Activated T-cell treated with anti-CD3 and anti-CD28 coated beads, Interleukin-2, amount 50 U/mL, for 72 hours (primary cell): ENCODE results near the gene ASCC3. TPM values are rescaled to one million over a fixed set of nuclear protein-coding genes. Genes with fewer than 3 reads are reported as not detected.
A peak's percentile ranks its signal among the peaks of the same experiment; 100 is the strongest.

Source experiments
- ATAC-seq, 2 donors: fragments of 150-1000 bp; cut with Tn5 transposase; replicated peaks in 1 of 2; 2 replicates each; pipeline ENCODE4 v1.10.0; 2021; ENCODE audit warnings: moderate library complexity in 2 of 2, mild to moderate bottlenecking in 1 of 2
- DNase-seq, 2 donors: peaks; one replicate each; pipeline ENCODE4 v3.0.0; 2021 to 2022; ENCODE audit warnings: mixed read lengths in 1 of 2
- H3K27ac Mint-ChIP-seq: one replicate; pipeline ENCODE4 v1.8.0; 2022; ENCODE audit warnings: mild to moderate bottlenecking, moderate library complexity, mixed read lengths
- H3K27me3 Mint-ChIP-seq: one replicate; pipeline ENCODE4 v1.8.0; 2022; ENCODE audit warnings: low read depth, mixed read lengths
- H3K36me3 Mint-ChIP-seq, 2 donors: one replicate each; pipeline ENCODE4 v1.8.0; 2022; ENCODE audit warnings: mixed read lengths in 2 of 2, mild to moderate bottlenecking in 1 of 2; ENCODE audit not compliant: insufficient read depth in 2 of 2
- H3K4me1 Mint-ChIP-seq: one replicate; pipeline ENCODE4 v1.8.0; 2022; ENCODE audit warnings: low read depth, mixed read lengths
- H3K4me3 Mint-ChIP-seq, 2 donors: one replicate each; pipeline ENCODE4 v1.8.0; 2022; ENCODE audit warnings: mild to moderate bottlenecking in 2 of 2, mixed read lengths in 2 of 2, moderate library complexity in 2 of 2
- H3K9me3 Mint-ChIP-seq, 2 donors: one replicate each; pipeline ENCODE4 v1.8.0; 2022; ENCODE audit warnings: mixed read lengths in 2 of 2
- total RNA-seq, 2 donors: library from RNA; stranded (reverse); gene quantifications; one replicate each; pipeline ENCODE4 v1.2.3, GENCODE V29; 2022

The ASCC3 gene
- total RNA-seq, 2 donors from 2014 or later = 54.9 to 66.3 TPM

DNA sequence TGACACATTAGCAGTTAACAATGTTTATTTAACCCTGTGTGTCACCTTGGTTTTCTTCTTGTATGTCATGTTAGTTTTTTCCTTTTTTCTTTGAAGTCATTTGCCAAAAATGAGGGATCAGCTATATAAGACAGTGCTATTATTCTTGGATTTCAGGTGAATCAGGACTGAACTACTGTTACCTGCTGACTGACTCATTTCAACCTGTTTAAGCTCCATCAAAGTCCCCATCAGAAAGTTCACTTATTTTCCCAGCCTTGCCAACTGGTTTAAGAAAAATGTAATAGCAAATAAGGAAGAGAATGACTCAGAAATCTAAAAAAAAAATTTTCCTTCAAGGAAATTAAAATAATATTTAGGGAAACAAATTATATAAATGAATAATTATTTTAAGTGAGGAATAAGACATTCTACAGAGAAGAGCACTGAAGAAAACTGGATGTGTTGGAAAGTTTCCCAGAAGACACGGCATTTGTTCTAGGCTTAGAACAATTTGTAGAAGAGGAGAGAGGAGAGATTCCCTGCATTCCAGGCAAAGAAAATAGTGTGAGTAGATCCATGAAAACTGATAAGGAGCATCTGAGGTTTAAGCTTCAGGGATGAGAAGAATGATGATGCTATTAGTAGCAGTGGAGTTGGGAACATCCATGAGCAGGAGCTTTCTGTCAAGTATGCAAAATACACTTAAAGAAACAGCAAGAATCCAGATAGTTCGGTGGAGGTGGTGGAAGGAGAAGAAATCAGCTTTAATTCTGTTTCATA is 331.5 kb downstream of the ASCC3 start:
- no peak overlapping the region for H3K27ac Mint-ChIP-seq

GRCh38 chr6:100538086-100538485 is 343.0 kb downstream of the ASCC3 start:
- Mint-ChIP-seq H3K9me3 (peaks cover 0 to 2% of the 10 kb centered on the region in 2 donors), H3K36me3 (peaks cover 17 to 26% of the 10 kb centered on the region in 2 donors)
- no peak for DNase-seq

More for the DNA sequence above, 331.5 kb downstream of the ASCC3 start:
- DNase-seq = no peak
- no peak for ATAC-seq
- Mint-ChIP-seq H3K27me3 (no peaks in the 10 kb centered on the region), H3K4me1 (no peaks in the 10 kb centered on the region), H3K4me3 (no peak overlapping the region), H3K9me3 (peaks cover 0 to 2% of the 10 kb centered on the region in 2 donors), H3K36me3 (peaks cover 0 to 5% of the 10 kb centered on the region in 2 donors)

GRCh38 chr6:100518588-100518987 is 362.5 kb downstream of the ASCC3 start:
- H3K27ac Mint-ChIP-seq = no peak overlapping the region
- no peaks in the 10 kb centered on the region for H3K27me3 Mint-ChIP-seq
- H3K9me3 Mint-ChIP-seq = no peaks in the 10 kb centered on the region
- DNase-seq (no peak), ATAC-seq (no peak)
- peaks cover 2 to 3% of the 10 kb centered on the region in 2 donors for H3K36me3 Mint-ChIP-seq
- H3K4me1 Mint-ChIP-seq = no peaks in the 10 kb centered on the region
- no peak overlapping the region for H3K4me3 Mint-ChIP-seq

More at GRCh38 chr6:100538086-100538485, 343.0 kb downstream of the ASCC3 start:
- no peak overlapping the region for H3K27ac Mint-ChIP-seq
- H3K27me3 Mint-ChIP-seq = no peaks in the 10 kb centered on the region
- no peak for ATAC-seq
- no peaks in the 10 kb centered on the region for H3K4me1 Mint-ChIP-seq
- no peak overlapping the region for H3K4me3 Mint-ChIP-seq

- peaks cover 3 to 4% of the 10 kb centered on the region in 2 donors for H3K36me3 Mint-ChIP-seq
- DNase-seq (no peak), ATAC-seq (no peak)
- no peaks in the 10 kb centered on the region for H3K27me3 Mint-ChIP-seq
- no peak overlapping the region for H3K27ac Mint-ChIP-seq
- no peaks in the 10 kb centered on the region for H3K9me3 Mint-ChIP-seq
- H3K4me1 Mint-ChIP-seq = no peaks in the 10 kb centered on the region
- H3K4me3 Mint-ChIP-seq = no peak overlapping the region
These were observed 363.5 kb downstream of the ASCC3 start for GRCh38 chr6:100517633-100518032.

- H3K4me1 Mint-ChIP-seq = no peaks in the 10 kb centered on the region
- H3K4me3 Mint-ChIP-seq = no peak overlapping the region
- DNase-seq = no peak
- H3K9me3 Mint-ChIP-seq = no peaks in the 10 kb centered on the region
- no peaks in the 10 kb centered on the region for H3K27me3 Mint-ChIP-seq
- no peak for ATAC-seq
- H3K27ac Mint-ChIP-seq = no peak overlapping the region
- peaks cover 3 to 7% of the 10 kb centered on the region in 2 donors for H3K36me3 Mint-ChIP-seq
These were observed 364.0 kb downstream of the ASCC3 start for GRCh38 chr6:100517106-100517505.

GRCh38 chr6:100514660-100515059 is 366.5 kb downstream of the ASCC3 start:
- Mint-ChIP-seq H3K27ac (no peak overlapping the region), H3K4me1 (no peaks in the 10 kb centered on the region), H3K9me3 (no peaks in the 10 kb centered on the region), H3K27me3 (no peaks in the 10 kb centered on the region), H3K4me3 (no peak overlapping the region), H3K36me3 (peaks cover 3 to 17% of the 10 kb centered on the region in 2 donors)
- no peak for ATAC-seq
- no peak for DNase-seq

DNA sequence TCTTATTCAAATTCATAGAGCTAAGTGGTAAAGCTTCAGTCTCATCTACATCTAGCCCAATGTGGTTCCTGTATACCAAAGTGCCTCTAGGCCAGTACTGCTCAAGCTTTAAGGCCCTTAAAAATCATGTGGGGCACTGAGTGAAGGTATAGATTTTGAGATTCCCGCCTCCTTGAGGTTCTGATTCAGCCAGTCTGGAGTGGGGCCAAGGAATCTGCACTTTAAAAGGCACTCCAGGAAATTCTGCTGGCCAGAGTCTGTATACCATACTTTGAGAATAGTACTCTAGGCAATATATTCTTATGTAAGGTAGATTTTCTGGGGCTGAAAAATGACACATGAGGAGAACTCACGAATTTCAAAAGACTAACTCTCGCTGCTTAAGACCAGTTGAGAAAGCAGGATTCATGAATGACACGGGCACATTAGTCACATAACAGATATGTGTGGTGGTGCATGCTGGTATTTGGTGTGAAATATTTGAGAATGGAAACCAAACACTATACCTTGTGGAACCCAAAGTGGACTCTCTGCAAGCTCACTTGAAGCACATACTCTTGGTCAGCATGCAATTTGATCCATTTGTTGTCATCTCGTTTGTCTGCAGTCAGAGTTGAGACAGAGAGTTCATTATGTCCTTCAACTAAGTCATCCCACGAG is 368.8 kb downstream of the ASCC3 start:
- Mint-ChIP-seq H3K36me3 (peaks cover 2 to 17% of the 10 kb centered on the region in 2 donors), H3K27ac (no peak overlapping the region), H3K27me3 (no peaks in the 10 kb centered on the region), H3K9me3 (no peaks in the 10 kb centered on the region), H3K4me1 (no peaks in the 10 kb centered on the region), H3K4me3 (no peak overlapping the region)
- ATAC-seq (no peak), DNase-seq (no peak)

DNA sequence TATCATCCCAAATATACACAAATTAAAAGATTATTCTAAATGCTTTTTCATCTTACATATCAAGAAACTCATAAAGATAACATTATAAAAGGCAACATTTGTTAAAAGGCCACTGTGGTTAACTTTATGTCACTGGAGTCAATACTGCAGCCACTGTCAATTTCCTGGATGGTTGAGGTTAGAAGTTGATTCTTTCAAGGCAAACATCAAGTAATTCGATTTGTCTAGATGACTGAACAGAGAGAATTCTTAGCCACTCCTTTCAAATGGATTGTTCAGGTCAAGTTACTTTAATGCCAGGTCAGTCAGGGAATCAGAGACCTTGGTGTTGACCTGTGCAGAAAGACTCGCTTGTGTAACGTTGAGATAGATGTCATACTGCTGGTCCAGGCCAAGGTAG is 372.0 kb downstream of the ASCC3 start:
- DNase-seq (no peak), ATAC-seq (no peak)
- peaks cover 1 to 15% of the 10 kb centered on the region in 2 donors for H3K36me3 Mint-ChIP-seq
- H3K9me3 Mint-ChIP-seq = no peaks in the 10 kb centered on the region
- H3K27ac Mint-ChIP-seq = no peak overlapping the region
- no peak overlapping the region for H3K4me3 Mint-ChIP-seq
- no peaks in the 10 kb centered on the region for H3K27me3 Mint-ChIP-seq
- no peaks in the 10 kb centered on the region for H3K4me1 Mint-ChIP-seq

GRCh38 chr6:100506651-100507050 is 374.5 kb downstream of the ASCC3 start:
- DNase-seq (no peak), ATAC-seq (no peak)
- peaks cover 0 to 7% of the 10 kb centered on the region in 2 donors for H3K36me3 Mint-ChIP-seq
- H3K27me3 Mint-ChIP-seq = no peaks in the 10 kb centered on the region
- no peaks in the 10 kb centered on the region for H3K9me3 Mint-ChIP-seq
- H3K27ac Mint-ChIP-seq = no peak overlapping the region
- H3K4me1 Mint-ChIP-seq = no peaks in the 10 kb centered on the region
- H3K4me3 Mint-ChIP-seq = no peak overlapping the region

GRCh38 chr6:100504786-100505737 is 376.1 kb downstream of the ASCC3 start:
- no peaks in the 10 kb centered on the region for H3K9me3 Mint-ChIP-seq
- ATAC-seq (peak in 1 of 2 donors; percentile 58), DNase-seq (no peak)
- H3K27me3 Mint-ChIP-seq = peaks cover 4% of the 10 kb centered on the region
- no peak overlapping the region for H3K4me3 Mint-ChIP-seq
- H3K36me3 Mint-ChIP-seq = peaks cover 0 to 2% of the 10 kb centered on the region in 2 donors
- no peak overlapping the region for H3K27ac Mint-ChIP-seq
- no peaks in the 10 kb centered on the region for H3K4me1 Mint-ChIP-seq

- Mint-ChIP-seq H3K27ac (no peak overlapping the region), H3K9me3 (peaks cover 1 to 2% of the 10 kb centered on the region in 2 donors), H3K4me1 (no peaks in the 10 kb centered on the region), H3K27me3 (peaks cover 7% of the 10 kb centered on the region), H3K4me3 (no peak overlapping the region), H3K36me3 (peaks cover 0 to 2% of the 10 kb centered on the region in 2 donors)
- DNase-seq = no peak
- ATAC-seq = no peak
These were observed 378.0 kb downstream of the ASCC3 start for GRCh38 chr6:100503043-100503705.

DNA sequence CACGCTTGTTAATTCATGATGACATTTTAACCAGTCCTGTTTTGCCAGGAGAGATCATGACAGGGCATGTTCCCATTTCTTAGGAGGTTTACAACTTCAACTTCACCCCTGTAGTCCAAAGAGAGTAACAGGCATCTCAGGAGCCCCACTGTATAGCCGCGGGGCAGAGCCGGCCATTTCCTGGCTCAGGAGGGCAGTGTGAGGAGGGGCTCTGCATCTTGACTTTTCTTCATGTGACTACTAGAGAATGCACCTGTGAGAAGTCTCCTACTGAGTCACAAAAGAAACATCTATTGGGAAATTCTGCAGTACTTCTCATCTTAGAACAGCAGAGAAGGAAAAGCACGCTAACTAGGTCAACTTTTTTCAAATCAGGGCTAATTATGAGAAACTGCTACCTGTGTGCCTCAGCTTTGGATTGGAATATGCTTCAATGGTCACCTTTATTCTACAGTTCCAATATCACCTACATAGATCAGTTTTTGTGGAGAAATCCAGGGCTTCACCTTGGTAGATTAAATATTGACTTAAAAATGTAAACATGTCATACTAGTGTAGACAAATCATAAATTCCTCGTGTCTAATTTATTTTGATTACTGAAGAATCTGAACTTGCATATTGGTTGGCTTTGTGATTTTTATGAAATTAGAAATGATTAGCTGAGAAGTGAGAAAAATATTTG is 387.8 kb downstream of the ASCC3 start:
- Mint-ChIP-seq H3K27ac (no peak overlapping the region), H3K9me3 (peaks cover 6 to 9% of the 10 kb centered on the region in 2 donors), H3K36me3 (peaks cover 0 to 1% of the 10 kb centered on the region in 2 donors), H3K27me3 (peaks cover 34% of the 10 kb centered on the region), H3K4me1 (no peaks in the 10 kb centered on the region), H3K4me3 (no peak overlapping the region)
- DNase-seq = no peak
- ATAC-seq = no peak
